ENCODE data around the gene WDR45B.
A peak's percentile ranks its signal among the peaks of the same experiment; 100 is the strongest.
"Not testable (repeated sequence)": the region's sequence is repeated elsewhere in the genome, so short reads cannot be mapped to it uniquely, and the experiment has no call there.

The WDR45B gene

DNA sequence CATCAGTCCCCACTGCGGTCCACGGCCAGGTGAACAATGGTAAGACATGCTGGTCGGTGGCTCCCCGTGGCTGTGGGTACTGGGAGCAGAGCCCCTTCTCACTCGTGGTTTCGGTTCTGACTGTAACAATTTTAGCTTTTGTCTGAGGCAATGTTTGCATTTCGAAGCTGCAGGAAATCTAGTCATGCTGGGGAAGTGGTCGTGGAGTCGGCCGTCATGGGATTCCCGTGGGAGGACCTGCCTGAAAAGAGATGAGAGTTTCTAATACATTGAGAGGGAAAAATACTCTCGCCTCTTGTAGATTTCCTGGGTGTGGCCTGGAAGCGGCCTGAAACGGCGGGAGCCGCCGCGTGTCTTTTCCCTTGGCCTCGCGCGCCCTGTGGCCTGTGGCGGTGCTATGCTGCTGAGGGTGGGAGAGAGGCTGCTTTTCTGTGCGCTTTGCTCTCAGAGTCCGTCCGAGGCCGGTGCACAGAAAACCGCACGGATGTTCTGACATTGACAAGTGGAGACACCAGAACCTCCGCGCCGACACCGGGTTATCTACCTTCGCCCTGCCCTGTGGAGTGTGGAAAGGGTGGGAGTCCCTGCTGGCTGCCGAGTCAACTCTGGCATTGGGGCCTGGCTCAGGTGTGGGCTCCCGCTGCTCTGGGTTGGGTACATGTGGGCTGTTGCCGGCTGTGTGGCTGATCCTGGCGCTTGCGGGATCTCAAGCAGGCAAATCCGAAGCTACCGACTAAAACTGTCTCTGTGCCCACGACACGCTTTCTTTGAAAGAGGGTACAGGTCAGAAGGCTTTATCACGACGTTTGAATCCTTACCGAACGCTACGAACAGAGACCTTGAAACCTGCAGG, 60.8 kb downstream of the WDR45B start:
- Histone ChIP-seq H3K27ac (ENCODE audit: poor library complexity, severe bottlenecking) (no peak overlapping the region), H3K36me3 (ENCODE audit: low read depth) (peaks cover 65% of the 10 kb centered on the region), H3K4me1 (ENCODE audit: insufficient read depth, poor library complexity, severe bottlenecking) (peaks cover 2% of the 10 kb centered on the region), H3K4me3 (ENCODE audit: severe bottlenecking) (no peak overlapping the region), H3K27me3 (ENCODE audit: insufficient read depth, poor library complexity, severe bottlenecking) (no peaks in the 10 kb centered on the region), H3K9me3 (ENCODE audit: severe bottlenecking) (no peaks in the 10 kb centered on the region)
- DNase-seq (ENCODE audit: low spot score) (no peak), ATAC-seq (ENCODE audit: low read depth) (no peak)
- TF ChIP-seq, protein P1, sequence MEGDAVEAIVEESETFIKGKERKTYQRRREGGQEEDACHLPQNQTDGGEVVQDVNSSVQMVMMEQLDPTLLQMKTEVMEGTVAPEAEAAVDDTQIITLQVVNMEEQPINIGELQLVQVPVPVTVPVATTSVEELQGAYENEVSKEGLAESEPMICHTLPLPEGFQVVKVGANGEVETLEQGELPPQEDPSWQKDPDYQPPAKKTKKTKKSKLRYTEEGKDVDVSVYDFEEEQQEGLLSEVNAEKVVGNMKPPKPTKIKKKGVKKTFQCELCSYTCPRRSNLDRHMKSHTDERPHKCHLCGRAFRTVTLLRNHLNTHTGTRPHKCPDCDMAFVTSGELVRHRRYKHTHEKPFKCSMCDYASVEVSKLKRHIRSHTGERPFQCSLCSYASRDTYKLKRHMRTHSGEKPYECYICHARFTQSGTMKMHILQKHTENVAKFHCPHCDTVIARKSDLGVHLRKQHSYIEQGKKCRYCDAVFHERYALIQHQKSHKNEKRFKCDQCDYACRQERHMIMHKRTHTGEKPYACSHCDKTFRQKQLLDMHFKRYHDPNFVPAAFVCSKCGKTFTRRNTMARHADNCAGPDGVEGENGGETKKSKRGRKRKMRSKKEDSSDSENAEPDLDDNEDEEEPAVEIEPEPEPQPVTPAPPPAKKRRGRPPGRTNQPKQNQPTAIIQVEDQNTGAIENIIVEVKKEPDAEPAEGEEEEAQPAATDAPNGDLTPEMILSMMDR (IDR thresholded peaks at IDR 0.05; ENCODE audit: poor library complexity, severe bottlenecking), result no peak

DNA sequence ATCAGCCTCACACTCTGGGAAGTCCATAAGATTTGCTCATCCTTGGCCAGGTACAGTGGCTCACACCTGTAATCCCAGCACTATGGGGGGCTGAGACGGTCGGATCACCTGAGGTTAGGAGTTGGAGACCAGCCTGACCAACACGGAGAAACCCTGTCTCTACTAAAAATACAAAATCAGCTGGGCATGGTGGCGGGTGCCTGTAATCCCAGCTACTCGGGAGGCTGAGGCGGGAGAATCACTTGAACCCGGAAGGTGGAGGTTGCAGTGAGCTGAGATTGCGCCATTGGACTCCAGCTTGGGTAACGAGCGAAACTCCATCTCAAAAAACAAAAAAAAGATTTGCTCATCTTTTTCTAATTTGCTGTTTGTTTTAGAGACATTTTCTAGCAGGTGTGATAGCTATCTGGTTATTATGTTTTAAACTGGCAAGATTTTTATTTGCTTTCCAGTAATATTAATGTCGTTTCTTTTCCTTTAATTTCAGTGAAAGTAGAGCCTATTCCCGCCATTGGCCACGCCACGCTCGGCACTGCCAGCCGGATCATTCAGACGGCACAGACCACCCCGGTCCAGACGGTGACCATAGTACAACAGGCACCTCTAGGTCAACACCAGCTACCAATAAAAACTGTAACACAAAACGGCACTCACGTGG, 61.5 kb downstream of the WDR45B start:
- Histone ChIP-seq H3K4me3 (ENCODE audit: severe bottlenecking) (no peak overlapping the region), H3K9me3 (ENCODE audit: severe bottlenecking) (no peaks in the 10 kb centered on the region), H3K27ac (ENCODE audit: poor library complexity, severe bottlenecking) (no peak overlapping the region), H3K36me3 (ENCODE audit: low read depth) (peaks cover 73% of the 10 kb centered on the region), H3K4me1 (ENCODE audit: insufficient read depth, poor library complexity, severe bottlenecking) (no peaks in the 10 kb centered on the region), H3K27me3 (ENCODE audit: insufficient read depth, poor library complexity, severe bottlenecking) (no peaks in the 10 kb centered on the region)
- TF ChIP-seq, protein P1 (IDR thresholded peaks at IDR 0.05; ENCODE audit: poor library complexity, severe bottlenecking), result no peak
- DNase-seq (ENCODE audit: low spot score) (no peak), ATAC-seq (ENCODE audit: low read depth) (no peak)

DNA sequence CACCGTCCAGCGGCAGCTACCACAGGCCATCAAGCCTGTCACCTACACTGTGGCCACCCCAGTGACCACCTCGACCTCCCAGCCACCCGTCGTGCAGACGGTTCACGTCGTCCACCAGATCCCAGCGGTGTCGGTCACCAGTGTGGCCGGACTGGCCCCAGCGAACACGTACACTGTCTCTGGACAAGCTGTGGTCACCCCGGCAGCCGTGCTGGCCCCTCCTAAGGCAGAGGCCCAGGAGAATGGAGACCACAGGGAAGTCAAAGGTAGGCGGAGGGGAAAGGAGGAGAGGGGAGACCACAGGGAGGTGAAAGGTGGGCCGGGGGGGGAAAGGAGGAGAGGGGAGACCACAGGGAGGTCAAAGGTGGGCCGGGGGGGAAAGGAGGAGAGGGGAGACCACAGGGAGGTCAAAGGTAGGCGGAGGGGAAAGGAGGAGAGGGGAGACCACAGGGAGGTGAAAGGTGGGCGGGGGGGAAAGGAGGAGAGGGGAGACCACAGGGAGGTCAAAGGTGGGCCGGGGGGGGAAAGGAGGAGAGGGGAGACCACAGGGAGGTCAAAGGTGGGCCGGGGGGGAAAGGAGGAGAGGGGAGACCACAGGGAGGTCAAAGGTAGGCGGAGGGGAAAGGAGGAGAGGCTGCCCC, 62.2 kb downstream of the WDR45B start:
- peaks cover 77% of the 10 kb centered on the region for H3K36me3 ChIP-seq (ENCODE audit: low read depth)
- peak; percentile 93 for DNase-seq (ENCODE audit: low spot score)
- H3K27ac ChIP-seq (ENCODE audit: poor library complexity, severe bottlenecking); H3K27me3 ChIP-seq (ENCODE audit: insufficient read depth, poor library complexity, severe bottlenecking); H3K4me1 ChIP-seq (ENCODE audit: insufficient read depth, poor library complexity, severe bottlenecking); H3K4me3 ChIP-seq (ENCODE audit: severe bottlenecking); H3K9me3 ChIP-seq (ENCODE audit: severe bottlenecking); ATAC-seq (ENCODE audit: low read depth): not testable (repeated sequence)

DNA sequence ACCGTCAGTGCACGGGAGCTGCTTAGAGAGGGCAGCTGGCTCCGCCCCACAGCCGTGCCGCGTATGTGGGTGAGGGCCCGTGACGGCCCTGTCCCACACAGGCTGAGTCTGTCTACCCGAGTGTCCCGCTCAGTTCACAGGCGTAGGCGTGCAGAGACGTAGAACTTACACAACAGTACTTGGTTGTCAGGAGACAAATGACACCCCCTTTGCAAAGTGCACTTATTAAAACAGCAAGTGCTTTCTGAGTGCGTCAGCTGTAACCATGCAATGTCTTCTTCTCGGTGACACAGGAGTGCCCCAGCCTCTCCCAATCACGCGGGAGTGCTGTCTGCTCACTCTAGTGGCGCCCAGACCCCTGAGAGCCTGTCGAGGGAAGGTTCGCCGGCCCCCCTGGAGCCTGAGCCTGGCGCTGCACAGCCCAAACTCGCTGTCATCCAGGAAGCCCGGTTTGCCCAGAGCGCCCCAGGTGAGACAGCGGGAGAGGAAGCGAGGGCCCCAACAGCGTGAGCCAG, 64.5 kb downstream of the WDR45B start:
- H3K9me3 ChIP-seq (ENCODE audit: severe bottlenecking), result no peaks in the 10 kb centered on the region
- ATAC-seq (ENCODE audit: low read depth), result no peak
- no peak overlapping the region for H3K27ac ChIP-seq (ENCODE audit: poor library complexity, severe bottlenecking)
- no peaks in the 10 kb centered on the region for H3K27me3 ChIP-seq (ENCODE audit: insufficient read depth, poor library complexity, severe bottlenecking)
- no peak for DNase-seq (ENCODE audit: low spot score)
- peaks cover 75% of the 10 kb centered on the region for H3K36me3 ChIP-seq (ENCODE audit: low read depth)
- no peaks in the 10 kb centered on the region for H3K4me1 ChIP-seq (ENCODE audit: insufficient read depth, poor library complexity, severe bottlenecking)
- no peak overlapping the region for H3K4me3 ChIP-seq (ENCODE audit: severe bottlenecking)
- TF ChIP-seq, protein P1 (IDR thresholded peaks at IDR 0.05; ENCODE audit: poor library complexity, severe bottlenecking), result no peak

DNA sequence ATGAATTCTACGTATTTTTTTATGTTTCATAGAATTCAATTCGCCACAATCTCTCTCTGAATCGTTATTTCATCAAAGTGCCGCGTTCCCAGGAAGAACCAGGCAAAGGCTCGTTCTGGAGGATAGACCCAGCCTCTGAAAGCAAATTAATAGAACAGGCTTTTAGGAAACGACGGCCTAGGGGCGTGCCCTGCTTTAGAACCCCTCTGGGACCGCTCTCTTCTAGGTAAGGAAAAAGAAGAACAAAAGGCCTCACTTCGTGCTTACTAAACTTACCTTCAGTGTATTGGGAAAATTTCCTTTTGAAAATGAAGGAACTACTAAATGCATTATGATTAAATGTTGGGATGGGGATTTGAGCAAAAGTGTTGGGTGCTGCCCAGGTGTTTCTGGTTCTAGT, 65.5 kb downstream of the WDR45B start:
- Histone ChIP-seq H3K4me3 (ENCODE audit: severe bottlenecking) (no peak overlapping the region), H3K27me3 (ENCODE audit: insufficient read depth, poor library complexity, severe bottlenecking) (no peaks in the 10 kb centered on the region), H3K36me3 (ENCODE audit: low read depth) (peaks cover 73% of the 10 kb centered on the region), H3K27ac (ENCODE audit: poor library complexity, severe bottlenecking) (no peak overlapping the region), H3K4me1 (ENCODE audit: insufficient read depth, poor library complexity, severe bottlenecking) (no peaks in the 10 kb centered on the region), H3K9me3 (ENCODE audit: severe bottlenecking) (no peaks in the 10 kb centered on the region)
- ATAC-seq (ENCODE audit: low read depth) (no peak), DNase-seq (ENCODE audit: low spot score) (no peak)
- TF ChIP-seq, protein P1 (IDR thresholded peaks at IDR 0.05; ENCODE audit: poor library complexity, severe bottlenecking), result no peak
